IPS-20b (cell line): ENCODE measurements around the gene EMC1.
"Not testable (repeated sequence)": the region's sequence is repeated elsewhere in the genome, so short reads cannot be mapped to it uniquely, and the experiment has no call there.

ENCODE experiments used
- H3K27ac ChIP-seq: one replicate; pipeline ENCODE4 v1.5.1; 2013; ENCODE audit warnings: low read length
- H3K27me3 ChIP-seq: 2 replicates; pipeline ENCODE4 v1.6.1; 2013; ENCODE audit warnings: mild to moderate bottlenecking, low read length, inconsistent platforms; ENCODE audit not compliant: insufficient read depth
- H3K36me3 ChIP-seq: 2 replicates; pipeline ENCODE4 v1.6.1; 2013; ENCODE audit warnings: low read depth, mild to moderate bottlenecking, inconsistent platforms, low read length, moderate library complexity; ENCODE audit not compliant: insufficient read depth
- H3K4me1 ChIP-seq: 2 replicates; pipeline ENCODE4 v1.6.1; 2013; ENCODE audit warnings: mild to moderate bottlenecking, control low read depth, inconsistent platforms, low read length, moderate library complexity; ENCODE audit not compliant: insufficient read depth
- H3K4me3 ChIP-seq: 2 replicates; pipeline ENCODE4 v1.5.1; 2013; ENCODE audit warnings: mild to moderate bottlenecking, low read length, inconsistent platforms
- H3K9ac ChIP-seq: 2 replicates; pipeline ENCODE4 v1.6.1; 2013; ENCODE audit warnings: low read depth, mild to moderate bottlenecking, inconsistent platforms, low read length, moderate library complexity
- H3K9me3 ChIP-seq: 2 replicates; pipeline ENCODE4 v1.6.1; 2013; ENCODE audit warnings: mild to moderate bottlenecking, low read depth, low read length, inconsistent platforms; ENCODE audit not compliant: insufficient read depth

The EMC1 gene

DNA sequence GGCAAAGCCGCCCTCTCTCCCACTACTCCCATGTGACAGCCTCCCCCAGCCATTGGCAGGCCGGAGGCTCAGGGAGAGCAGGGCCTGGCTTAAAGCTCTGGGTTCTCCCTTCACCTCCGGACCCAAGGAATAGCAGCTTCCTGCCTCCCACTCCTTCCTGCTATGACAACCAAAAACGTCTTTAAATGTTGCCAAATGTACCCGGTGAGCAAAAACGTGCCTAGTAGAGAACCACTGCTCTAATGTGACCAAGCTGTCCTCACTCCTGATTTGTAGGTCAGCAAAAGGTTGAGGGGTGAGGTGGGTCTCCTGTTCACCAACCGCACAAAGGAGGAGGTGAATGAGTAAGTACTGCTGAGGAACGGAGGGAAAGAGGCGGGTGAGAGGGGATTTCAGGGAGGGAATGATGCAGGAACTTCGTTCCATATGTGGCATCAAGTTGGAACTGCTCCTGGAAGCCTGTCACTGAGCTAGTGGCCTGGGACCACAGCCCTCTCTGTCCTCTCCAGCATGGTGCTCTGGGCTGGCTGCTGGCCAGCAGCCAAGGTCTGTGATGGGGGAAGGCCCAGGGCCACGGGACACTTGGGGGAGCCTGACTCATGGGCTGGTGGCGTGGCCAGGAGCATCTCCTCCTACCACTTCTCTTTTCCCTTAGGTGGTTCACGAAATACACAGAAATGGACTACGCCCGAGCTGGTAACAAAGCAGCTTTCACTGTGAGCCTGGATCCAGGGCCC lies 6.0 kb upstream of the EMC1 start:
- Histone ChIP-seq H3K9ac (no peak overlapping the region), H3K9me3 (no peaks in the 10 kb centered on the region), H3K27me3 (no peaks in the 10 kb centered on the region)

GRCh38 chr1:19256301-19256700 lies 5.0 kb upstream of the EMC1 start:
- not testable (repeated sequence) for H3K27me3 ChIP-seq, H3K27ac ChIP-seq, H3K4me3 ChIP-seq, H3K9me3 ChIP-seq, H3K9ac ChIP-seq
- Histone ChIP-seq H3K4me1 (peaks cover 15% of the 10 kb centered on the region), H3K36me3 (peaks cover 73% of the 10 kb centered on the region)

More for the DNA sequence above, 6.0 kb upstream of the EMC1 start:
- H3K36me3 ChIP-seq = peaks cover 73% of the 10 kb centered on the region
- H3K4me1 ChIP-seq = peaks cover 15% of the 10 kb centered on the region
- H3K27ac ChIP-seq = no peak overlapping the region
- H3K4me3 ChIP-seq = no peak overlapping the region

GRCh38 chr1:19255288-19255687 lies 4.0 kb upstream of the EMC1 start:
- Histone ChIP-seq H3K36me3 (peaks cover 66% of the 10 kb centered on the region), H3K27ac (no peak overlapping the region), H3K9ac (no peak overlapping the region), H3K4me1 (peaks cover 19% of the 10 kb centered on the region), H3K4me3 (no peak overlapping the region), H3K27me3 (no peaks in the 10 kb centered on the region), H3K9me3 (no peaks in the 10 kb centered on the region)

- peaks cover 59% of the 10 kb centered on the region for H3K36me3 ChIP-seq
- H3K27me3 ChIP-seq = no peaks in the 10 kb centered on the region
- no peaks in the 10 kb centered on the region for H3K9me3 ChIP-seq
- peaks cover 21% of the 10 kb centered on the region for H3K4me1 ChIP-seq
- H3K27ac ChIP-seq = no peak overlapping the region
- peak overlapping the region; percentile 92; the same call in 1 of the 2 replicates for H3K9ac ChIP-seq
- no peak overlapping the region for H3K4me3 ChIP-seq
Observed at GRCh38 chr1:19254416-19254815, 3.1 kb upstream of the EMC1 start.

- H3K9ac ChIP-seq = peak overlapping the region; percentile 92
- H3K4me3 ChIP-seq = peak overlapping the region; percentile 94
- H3K36me3 ChIP-seq = peaks cover 33% of the 10 kb centered on the region
- H3K9me3 ChIP-seq = no peaks in the 10 kb centered on the region
- H3K4me1 ChIP-seq = peaks cover 21% of the 10 kb centered on the region
- no peaks in the 10 kb centered on the region for H3K27me3 ChIP-seq
- peak overlapping the region; percentile 78 for H3K27ac ChIP-seq
Observed at GRCh38 chr1:19250629-19251304, 557 bp downstream of the EMC1 start.

DNA sequence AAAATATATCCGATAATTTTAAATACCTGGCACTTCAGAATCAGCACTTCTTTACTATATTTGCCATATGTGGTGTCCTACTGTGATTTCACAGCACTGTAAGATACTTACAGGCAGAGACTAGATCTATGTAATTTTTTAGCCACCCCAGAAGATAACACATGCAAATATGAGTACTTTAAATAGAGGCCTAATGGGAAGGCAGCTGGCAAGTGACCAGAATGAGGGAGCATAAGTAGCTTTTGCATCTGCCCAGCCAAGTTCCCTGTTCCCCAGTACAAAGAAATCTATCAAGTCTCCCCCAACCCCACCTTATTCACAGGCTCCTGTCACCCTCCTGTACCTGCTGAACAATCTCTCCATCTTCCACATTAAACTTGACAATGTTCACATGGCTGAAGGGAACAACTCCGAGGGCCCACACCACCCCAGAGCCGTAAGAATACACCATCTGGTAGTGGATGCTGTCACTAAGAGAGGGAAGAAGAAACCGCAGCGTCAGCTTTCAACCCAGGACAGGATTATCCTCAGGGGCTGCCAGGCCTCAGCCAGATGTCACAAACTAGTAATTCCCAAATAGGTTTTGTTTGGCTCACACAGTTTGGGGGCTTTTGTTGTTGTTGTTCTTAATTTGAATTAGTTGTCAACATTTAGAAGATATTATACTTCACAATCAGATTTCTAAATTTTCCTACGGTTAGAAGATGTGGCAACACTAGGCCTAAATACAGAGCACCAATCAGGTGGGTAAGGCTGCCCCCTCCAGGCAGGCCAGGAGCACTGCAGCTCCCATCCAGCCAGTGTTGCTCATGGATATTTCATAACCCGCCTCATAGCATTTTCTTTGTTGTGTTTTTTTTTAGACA lies 10.4 kb downstream of the EMC1 start:
- no peak overlapping the region for H3K27ac ChIP-seq
- H3K9ac ChIP-seq = no peak overlapping the region
- H3K4me1 ChIP-seq = no peaks in the 10 kb centered on the region
- no peak overlapping the region for H3K4me3 ChIP-seq
- H3K9me3 ChIP-seq = no peaks in the 10 kb centered on the region
- no peaks in the 10 kb centered on the region for H3K27me3 ChIP-seq
- H3K36me3 ChIP-seq = peaks cover 86% of the 10 kb centered on the region

- peaks cover 92% of the 10 kb centered on the region for H3K36me3 ChIP-seq
- no peak overlapping the region for H3K27ac ChIP-seq
Observed at GRCh38 chr1:19239876-19240275, 11.4 kb downstream of the EMC1 start.

GRCh38 chr1:19234224-19234623 lies 17.1 kb downstream of the EMC1 start:
- Histone ChIP-seq H3K4me1 (no peaks in the 10 kb centered on the region), H3K4me3 (no peak overlapping the region), H3K9me3 (no peaks in the 10 kb centered on the region), H3K27me3 (no peaks in the 10 kb centered on the region), H3K27ac (no peak overlapping the region), H3K9ac (no peak overlapping the region), H3K36me3 (peaks cover 90% of the 10 kb centered on the region)

More at GRCh38 chr1:19239876-19240275, 11.4 kb downstream of the EMC1 start:
- H3K9me3 ChIP-seq = no peaks in the 10 kb centered on the region
- no peak overlapping the region for H3K4me3 ChIP-seq
- H3K9ac ChIP-seq = no peak overlapping the region
- H3K4me1 ChIP-seq = no peaks in the 10 kb centered on the region
- H3K27me3 ChIP-seq = no peaks in the 10 kb centered on the region

GRCh38 chr1:19232524-19232846 lies 18.8 kb downstream of the EMC1 start:
- Histone ChIP-seq H3K27me3 (no peaks in the 10 kb centered on the region), H3K36me3 (peaks cover 88% of the 10 kb centered on the region), H3K9me3 (no peaks in the 10 kb centered on the region), H3K4me3 (no peak overlapping the region), H3K27ac (no peak overlapping the region), H3K4me1 (no peaks in the 10 kb centered on the region), H3K9ac (no peak overlapping the region)

GRCh38 chr1:19231736-19232523 lies 19.4 kb downstream of the EMC1 start:
- H3K4me3 ChIP-seq, H3K27ac ChIP-seq, H3K27me3 ChIP-seq, H3K9ac ChIP-seq, H3K9me3 ChIP-seq, H3K4me1 ChIP-seq: not testable (repeated sequence)
- H3K36me3 ChIP-seq = peaks cover 88% of the 10 kb centered on the region

DNA sequence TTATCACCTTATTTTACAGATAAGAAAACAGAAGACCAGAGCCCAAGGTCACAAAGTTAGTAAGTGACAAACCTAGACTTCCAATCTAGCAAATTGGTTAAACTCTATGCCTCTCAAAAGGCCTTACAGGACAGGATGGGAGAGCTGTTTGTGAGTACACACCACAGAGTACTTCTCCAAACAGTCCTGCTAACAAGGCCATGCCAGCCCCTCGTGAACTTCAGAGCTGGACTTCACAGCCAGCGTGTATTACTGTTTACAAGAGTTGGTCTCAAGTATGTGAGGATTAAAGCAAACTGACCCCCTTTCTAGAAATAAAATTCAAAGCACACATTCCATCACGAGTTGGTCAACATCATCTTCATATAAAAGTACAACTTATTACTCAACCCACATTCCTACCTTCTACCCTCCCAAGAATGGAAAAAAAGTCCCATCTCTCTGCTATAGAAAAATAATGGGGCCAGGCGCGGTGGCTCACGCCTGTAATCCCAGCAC lies 21.4 kb downstream of the EMC1 start:
- Histone ChIP-seq H3K9me3 (no peaks in the 10 kb centered on the region), H3K27me3 (no peaks in the 10 kb centered on the region), H3K4me1 (no peaks in the 10 kb centered on the region), H3K36me3 (peaks cover 95% of the 10 kb centered on the region), H3K4me3 (no peak overlapping the region), H3K9ac (no peak overlapping the region), H3K27ac (no peak overlapping the region)
